Ishikawa (cell line): ENCODE measurements around the gene PEMT.

Experiments
- CEBPB ChIP-seq: IDR thresholded peaks from 2 replicates; pipeline ENCODE4 v1.6.1; 2012
- CREB1 ChIP-seq: IDR thresholded peaks from 2 replicates; pipeline ENCODE4 v1.6.1; 2012; ENCODE audit warnings: low read depth
- EGR1 ChIP-seq: IDR thresholded peaks from 2 replicates; pipeline ENCODE4 v1.6.1; 2012
- EP300 ChIP-seq: IDR thresholded peaks from 2 replicates; pipeline ENCODE4 v1.6.1; 2012; ENCODE audit warnings: borderline replicate concordance
- FOXM1 ChIP-seq: IDR thresholded peaks from 2 replicates; pipeline ENCODE4 v1.6.1; 2012; ENCODE audit warnings: low read depth, borderline replicate concordance
- NFIC ChIP-seq: IDR thresholded peaks from 2 replicates; pipeline ENCODE4 v1.6.1; 2012
- RAD21 ChIP-seq: IDR thresholded peaks from 2 replicates; pipeline ENCODE4 v1.6.1; 2012; ENCODE audit warnings: low read depth
- REST ChIP-seq: IDR thresholded peaks from 2 replicates; pipeline ENCODE4 v1.6.1; 2012; ENCODE audit warnings: low read depth, mild to moderate bottlenecking
- TAF1 ChIP-seq: IDR thresholded peaks from 2 replicates; pipeline ENCODE4 v1.6.1; 2012; ENCODE audit warnings: low read depth, mild to moderate bottlenecking
- TCF12 ChIP-seq: IDR thresholded peaks from 2 replicates; pipeline ENCODE4 v1.6.1; 2012; ENCODE audit warnings: low read depth
- TEAD4 ChIP-seq: IDR thresholded peaks from 2 replicates; pipeline ENCODE4 v1.6.1; 2012
- YY1 ChIP-seq: IDR thresholded peaks from 2 replicates; pipeline ENCODE4 v1.6.1; 2012; ENCODE audit warnings: low read depth
- ZBTB7A ChIP-seq: IDR thresholded peaks from 2 replicates; pipeline ENCODE4 v1.6.1; 2012; ENCODE audit warnings: low read depth
- TF ChIP-seq, protein P1 (sequence below): IDR thresholded peaks from 2 replicates; pipeline ENCODE4 v1.6.1; 2012
- TF ChIP-seq, protein P2 (sequence below): IDR thresholded peaks from 2 replicates; pipeline ENCODE4 v1.6.1; 2012

PEMT gene

GRCh38 chr17:17494499-17494869, 97.0 kb downstream of the PEMT start:
- TF ChIP-seq TEAD4 (no peak), FOXM1 (no peak), NFIC (no peak), CREB1 (no peak), TCF12 (no peak), EGR1 (no peak), REST (no peak)
- TF ChIP-seq, protein P1, sequence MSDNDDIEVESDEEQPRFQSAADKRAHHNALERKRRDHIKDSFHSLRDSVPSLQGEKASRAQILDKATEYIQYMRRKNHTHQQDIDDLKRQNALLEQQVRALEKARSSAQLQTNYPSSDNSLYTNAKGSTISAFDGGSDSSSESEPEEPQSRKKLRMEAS: no peak

- TF ChIP-seq REST (no peak), ZBTB7A (no peak), CREB1 (no peak), TCF12 (no peak), EGR1 (no peak), CEBPB (no peak), TEAD4 (no peak), YY1 (no peak), EP300 (no peak), FOXM1 (no peak), TAF1 (no peak), RAD21 (no peak), NFIC (no peak)
- TF ChIP-seq, protein P2, sequence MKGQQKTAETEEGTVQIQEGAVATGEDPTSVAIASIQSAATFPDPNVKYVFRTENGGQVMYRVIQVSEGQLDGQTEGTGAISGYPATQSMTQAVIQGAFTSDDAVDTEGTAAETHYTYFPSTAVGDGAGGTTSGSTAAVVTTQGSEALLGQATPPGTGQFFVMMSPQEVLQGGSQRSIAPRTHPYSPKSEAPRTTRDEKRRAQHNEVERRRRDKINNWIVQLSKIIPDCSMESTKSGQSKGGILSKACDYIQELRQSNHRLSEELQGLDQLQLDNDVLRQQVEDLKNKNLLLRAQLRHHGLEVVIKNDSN: no peak
- TF ChIP-seq, protein P1: no peak
These were observed 97.5 kb downstream of the PEMT start for GRCh38 chr17:17493986-17494466.

- no peak for TF ChIP-seq TCF12
- no peak for TF ChIP-seq NFIC
- TF ChIP-seq, protein P2: no peak
- TF ChIP-seq YY1: no peak
- no peak for TF ChIP-seq CREB1
- TF ChIP-seq EP300: no peak
- TF ChIP-seq ZBTB7A: no peak
- TF ChIP-seq RAD21: no peak
- no peak for TF ChIP-seq CEBPB
- TF ChIP-seq TAF1: no peak
These were observed 98.1 kb downstream of the PEMT start for GRCh38 chr17:17493249-17493985.

DNA sequence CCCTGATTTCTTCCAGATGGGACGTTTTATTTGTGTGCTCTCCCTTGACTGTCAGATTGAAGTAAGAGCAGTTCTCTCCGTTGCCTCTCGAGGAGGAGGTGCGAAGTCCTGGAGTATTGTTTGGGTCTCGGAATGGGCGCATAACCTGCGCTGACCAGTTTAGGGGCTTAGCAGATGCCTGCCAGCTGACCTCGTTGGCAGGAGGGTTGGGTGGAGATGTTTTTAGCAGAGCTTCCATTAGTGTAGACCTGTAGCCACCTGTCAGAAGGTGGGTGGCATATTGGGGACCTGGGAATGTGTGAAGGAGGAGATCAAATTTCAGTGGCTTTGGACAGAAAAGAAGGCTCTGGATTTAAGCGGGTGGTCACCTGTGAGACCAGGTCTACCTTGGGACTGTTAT, 98.9 kb downstream of the PEMT start:
- TF ChIP-seq REST (no peak), TAF1 (no peak), YY1 (no peak), NFIC (no peak), RAD21 (no peak), CEBPB (no peak), FOXM1 (no peak), TEAD4 (no peak), EP300 (no peak), CREB1 (no peak), EGR1 (no peak), TCF12 (no peak), ZBTB7A (no peak)
- TF ChIP-seq, protein P1: no peak
- TF ChIP-seq, protein P2: no peak
